GM19240 (cell line): ENCODE data around the gene DPEP1.

Experiments used
- DNase-seq: peaks from one replicate; pipeline ENCODE4 v3.0.0; 2011; ENCODE audit warnings: low spot score; ENCODE audit not compliant: insufficient read length

The DPEP1 gene

DNA sequence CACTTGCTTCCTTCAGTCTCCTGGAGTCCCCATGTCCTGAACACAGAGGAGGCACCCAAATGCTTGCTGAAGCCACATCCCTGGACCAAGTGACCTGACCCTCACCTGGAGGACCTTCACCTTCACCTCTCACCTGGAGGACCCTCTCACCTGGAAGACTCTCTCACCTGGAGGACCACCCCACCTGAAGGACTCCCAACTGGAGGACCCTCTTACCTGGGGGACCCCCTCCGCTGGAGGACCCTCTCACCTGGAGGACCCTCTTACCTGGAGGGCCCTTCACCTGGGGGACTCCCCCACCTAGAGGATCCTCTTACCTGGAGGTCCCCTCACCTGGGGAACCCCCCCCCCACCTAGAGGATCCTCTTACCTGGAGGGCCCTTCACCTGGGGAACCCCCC lies 72.5 kb downstream of the DPEP1 start:
- DNase-seq: no peak

DNA sequence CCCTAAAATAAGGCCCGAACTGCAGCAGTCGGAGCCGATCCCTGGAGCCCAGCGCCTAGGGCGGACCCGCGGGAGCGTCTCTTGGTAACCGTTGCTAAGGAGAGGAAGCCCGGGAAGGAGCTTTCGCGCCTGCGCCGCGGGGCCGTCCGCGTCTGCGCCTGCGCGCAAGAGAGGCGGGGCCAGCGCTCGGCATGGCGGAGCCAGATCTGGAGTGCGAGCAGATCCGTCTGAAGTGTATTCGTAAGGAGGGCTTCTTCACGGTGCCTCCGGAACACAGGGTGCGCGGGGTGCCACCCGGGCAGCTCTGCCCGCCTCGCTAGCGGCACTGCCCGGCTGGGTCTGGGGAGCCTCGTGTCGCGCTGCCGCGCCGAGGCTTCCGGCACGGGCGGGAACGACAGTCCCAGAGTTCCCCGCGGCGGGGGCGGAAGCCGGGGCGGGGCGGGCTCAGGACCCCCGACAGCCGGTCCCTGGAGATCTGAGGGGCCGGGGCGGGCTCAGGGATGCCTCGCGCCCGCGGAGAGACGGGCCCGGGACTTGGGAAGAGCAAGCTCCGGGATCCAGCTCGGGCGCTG lies 73.2 kb downstream of the DPEP1 start, which contains the start of gene CDK10:
TSS of gene CDK10 (plus strand) at position 170 of the 572 bp plus-strand sequence. CDS start at position 192, 22 bp downstream.
- peak; percentile 90 for DNase-seq

DNA sequence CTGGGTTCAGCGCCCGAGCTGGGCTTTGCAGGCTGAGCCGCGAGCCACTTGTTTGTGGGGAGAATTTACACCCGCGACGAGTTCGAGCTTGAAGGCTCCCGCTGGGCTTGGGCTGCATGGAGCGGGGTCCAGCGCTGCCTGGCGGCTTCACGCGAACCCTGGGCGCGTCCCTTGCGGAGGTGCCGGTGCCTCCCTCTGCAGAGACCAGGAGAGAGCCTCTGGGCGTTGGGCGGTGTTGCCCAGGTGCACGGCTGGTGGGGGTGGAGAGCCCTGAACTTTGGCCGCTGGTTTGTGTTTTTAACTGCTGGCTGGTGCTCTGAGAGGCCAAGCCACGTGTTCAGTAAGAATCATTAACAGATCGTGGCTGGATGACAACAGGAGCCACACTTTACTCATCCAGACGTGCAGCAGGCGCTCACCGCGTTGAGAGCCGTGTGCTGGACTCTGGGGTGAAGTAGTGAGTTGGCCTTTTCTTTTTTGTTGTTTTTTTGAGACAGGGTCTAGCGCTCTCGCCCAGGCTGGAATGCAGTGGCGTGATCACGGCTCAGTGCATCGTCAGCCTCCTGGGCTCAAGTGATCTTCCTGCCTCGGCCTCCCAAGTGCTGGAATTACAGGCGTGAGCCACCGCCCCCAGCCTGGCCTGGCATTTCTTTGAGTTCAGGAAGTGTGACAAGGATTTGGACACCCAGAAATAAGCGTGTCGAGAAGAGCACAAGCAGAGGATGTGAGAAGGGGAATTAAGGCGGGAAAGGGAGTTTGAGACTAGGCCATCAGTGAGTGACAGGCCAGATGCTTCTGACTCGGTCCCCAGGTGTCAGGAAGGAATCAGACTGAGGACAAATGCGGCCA lies 73.9 kb downstream of the DPEP1 start:
- no peak for DNase-seq
